ENCODE data around the gene HPSE2.

HPSE2 gene

GRCh38 chr10:99057936-99058690 is 177.5 kb downstream of the HPSE2 start:
- H3K9ac ChIP-seq (ENCODE audit: low read depth, low read length), result no peak overlapping the region
- TF ChIP-seq EZH2 (IDR thresholded peaks at IDR 0.05; ENCODE audit: borderline replicate concordance, low read depth, low read length, severe bottlenecking) (no peak), CTCF (IDR thresholded peaks at IDR 0.05; ENCODE audit: borderline replicate concordance, extremely low read depth, low read length, poor library complexity, severe bottlenecking) (no peak)
- H2AFZ ChIP-seq (ENCODE audit: low read depth, low read length), result no peak overlapping the region
- H3K36me3 ChIP-seq (ENCODE audit: insufficient read depth, low read length), result no peaks in the 10 kb centered on the region
- H3K79me2 ChIP-seq (ENCODE audit: insufficient read depth, low read length), result no peaks in the 10 kb centered on the region
- no peaks in the 10 kb centered on the region for H3K4me1 ChIP-seq (ENCODE audit: insufficient read depth, low read length)
- H4K20me1 ChIP-seq (ENCODE audit: insufficient read depth, low read length), result no peaks in the 10 kb centered on the region
- DNase-seq, result no peak
- no peaks in the 10 kb centered on the region for H3K27me3 ChIP-seq (ENCODE audit: insufficient read depth, low read length, poor library complexity)
- H3K4me3 ChIP-seq (ENCODE audit: low read depth in 1 of 2, low read length in 2 of 2), result no peak overlapping the region
- no peak for ATAC-seq (ENCODE audit: insufficient read depth, low read depth)
- H3K27ac ChIP-seq (ENCODE audit: low read length), result no peak overlapping the region
- H3K4me2 ChIP-seq (ENCODE audit: insufficient read depth, low read length), result no peak overlapping the region
- H3K9me3 ChIP-seq (ENCODE audit: insufficient read depth, low read length, severe bottlenecking), result no peaks in the 10 kb centered on the region

GRCh38 chr10:99045671-99046070 is 190.0 kb downstream of the HPSE2 start:
- Histone ChIP-seq H3K9me3 (ENCODE audit: insufficient read depth, low read length, severe bottlenecking) (peaks cover 4% of the 10 kb centered on the region), H4K20me1 (ENCODE audit: insufficient read depth, low read length) (no peaks in the 10 kb centered on the region), H3K36me3 (ENCODE audit: insufficient read depth, low read length) (no peaks in the 10 kb centered on the region), H2AFZ (ENCODE audit: low read depth, low read length) (no peak overlapping the region), H3K9ac (ENCODE audit: low read depth, low read length) (no peak overlapping the region), H3K27me3 (ENCODE audit: insufficient read depth, low read length, poor library complexity) (no peaks in the 10 kb centered on the region), H3K27ac (ENCODE audit: low read length) (no peak overlapping the region), H3K4me1 (ENCODE audit: insufficient read depth, low read length) (no peaks in the 10 kb centered on the region), H3K4me2 (ENCODE audit: insufficient read depth, low read length) (no peak overlapping the region), H3K79me2 (ENCODE audit: insufficient read depth, low read length) (no peaks in the 10 kb centered on the region), H3K4me3 (ENCODE audit: low read depth in 1 of 2, low read length in 2 of 2) (no peak overlapping the region)
- no peak for ATAC-seq (ENCODE audit: insufficient read depth, low read depth)
- TF ChIP-seq EZH2 (IDR thresholded peaks at IDR 0.05; ENCODE audit: borderline replicate concordance, low read depth, low read length, severe bottlenecking), result no peak
- TF ChIP-seq CTCF (IDR thresholded peaks at IDR 0.05; ENCODE audit: borderline replicate concordance, extremely low read depth, low read length, poor library complexity, severe bottlenecking), result no peak
- DNase-seq, result no peak

GRCh38 chr10:99042051-99042771 is 193.4 kb downstream of the HPSE2 start:
- ATAC-seq (ENCODE audit: insufficient read depth, low read depth), result no peak
- Histone ChIP-seq H3K27me3 (ENCODE audit: insufficient read depth, low read length, poor library complexity) (no peaks in the 10 kb centered on the region), H3K9ac (ENCODE audit: low read depth, low read length) (no peak overlapping the region), H4K20me1 (ENCODE audit: insufficient read depth, low read length) (no peaks in the 10 kb centered on the region), H3K27ac (ENCODE audit: low read length) (no peak overlapping the region), H3K4me2 (ENCODE audit: insufficient read depth, low read length) (no peak overlapping the region), H3K79me2 (ENCODE audit: insufficient read depth, low read length) (no peaks in the 10 kb centered on the region), H3K9me3 (ENCODE audit: insufficient read depth, low read length, severe bottlenecking) (peaks cover 4% of the 10 kb centered on the region), H3K36me3 (ENCODE audit: insufficient read depth, low read length) (no peaks in the 10 kb centered on the region), H3K4me1 (ENCODE audit: insufficient read depth, low read length) (no peaks in the 10 kb centered on the region), H2AFZ (ENCODE audit: low read depth, low read length) (no peak overlapping the region), H3K4me3 (ENCODE audit: low read depth in 1 of 2, low read length in 2 of 2) (no peak overlapping the region)
- DNase-seq, result no peak
- TF ChIP-seq CTCF (IDR thresholded peaks at IDR 0.05; ENCODE audit: borderline replicate concordance, extremely low read depth, low read length, poor library complexity, severe bottlenecking) (no peak), EZH2 (IDR thresholded peaks at IDR 0.05; ENCODE audit: borderline replicate concordance, low read depth, low read length, severe bottlenecking) (no peak)

All from DND-41 (cell line).